ENCODE data around the gene PSMA6. TPM values are rescaled to one million over a fixed set of nuclear protein-coding genes. Genes with fewer than 3 reads are reported as not detected.

Gene PSMA6
- polyA plus RNA-seq, 2 of the 4 experiments (the other 2 are of a cell fraction), result 369 to 395 TPM

DNA sequence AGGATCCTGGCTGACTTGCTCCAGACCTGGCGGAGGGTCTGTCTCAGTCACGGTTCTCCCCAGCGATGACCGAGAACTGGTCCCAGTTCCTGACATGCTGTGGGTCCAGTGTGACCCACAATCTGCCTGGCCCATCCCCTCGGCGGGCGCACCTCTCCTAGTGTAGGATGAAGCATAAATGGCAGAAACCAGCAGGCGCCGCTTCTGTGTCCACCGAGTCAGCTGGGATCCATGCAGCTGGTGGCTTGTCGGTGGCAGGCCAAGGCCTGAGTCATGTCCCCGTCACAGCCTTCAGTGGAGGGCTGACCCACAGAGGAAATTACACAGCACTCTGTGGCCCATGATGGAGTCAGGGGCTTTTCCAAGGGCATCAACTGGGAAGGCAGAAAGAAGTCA, 73.9 kb downstream of the PSMA6 start:
- Histone ChIP-seq H3K27ac (peak overlapping the region; percentile 74 to 86), H3K4me1 (peaks cover 58% of the 10 kb centered on the region), H3K4me2 (peak overlapping the region; percentile 56), H3K4me3 (no peak overlapping the region), H3K9me3 (peaks cover 2% of the 10 kb centered on the region; the same call in 2 of the 3 replicates)
- FAIRE-seq (no peak), ATAC-seq (no peak), DNase-seq (ENCODE audit: low read depth in 1 of 2, low spot score in 1 of 2) (no peak)
- TF ChIP-seq TP53 (CRISPR knock-in tag; IDR thresholded peaks at IDR 0.05), result no peak
- CTCF ChIA-PET, result interaction anchor here (1.2 to 1.4 kb wide), 2 partner anchors 48 to 137 kb away, joined by 3 to 5 read pairs; no protein-coding TSS in a partner anchor
- POLR2A ChIA-PET, result interaction anchor here (1.2 to 1.5 kb wide), 4 partner anchors 9 to 74 kb away, joined by 3 to 7 read pairs (median 4); partner anchors contain the start of genes NFKBIA and PSMA6
- 93% methylated on average over 12 of the region's 12 CpGs for WGBS (ENCODE audit: missing lambda C conversion rate)

DNA sequence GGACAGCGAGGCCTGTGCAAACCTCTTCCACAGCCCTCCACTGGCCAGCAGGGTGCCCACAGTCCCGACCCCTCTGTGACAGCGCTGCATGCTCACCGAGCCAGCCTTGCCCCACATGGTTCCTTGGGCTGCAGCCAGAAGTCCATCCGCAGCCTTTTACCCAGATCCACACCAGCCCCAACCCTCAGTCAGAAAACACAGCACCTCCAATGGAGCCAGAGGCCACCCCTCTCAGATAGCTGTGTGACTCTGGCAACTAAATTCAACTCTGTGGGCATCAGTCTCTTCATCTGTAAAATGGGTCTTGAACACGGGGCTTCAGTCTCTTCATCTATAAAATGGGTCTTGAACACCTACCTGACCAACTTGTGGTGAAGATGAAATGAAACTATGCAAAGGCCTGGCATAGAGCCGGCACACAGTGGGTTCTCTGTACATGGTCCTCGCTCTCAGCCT, 74.4 kb downstream of the PSMA6 start:
- no peak overlapping the region for H3K4me3 ChIP-seq
- no peak for FAIRE-seq
- DNase-seq (ENCODE audit: low read depth in 1 of 2, low spot score in 1 of 2), result no peak
- H3K4me2 ChIP-seq, result no peak overlapping the region
- WGBS (ENCODE audit: missing lambda C conversion rate), result 99% methylated on average over 8 of the region's 8 CpGs
- ATAC-seq, result no peak
- H3K9me3 ChIP-seq, result peaks cover 6% of the 10 kb centered on the region; the same call in 2 of the 3 replicates
- ChIA-PET POLR2A (no interaction called here), CTCF (interaction anchor here (2.6 kb wide), 1 partner anchor 38 kb away, joined by 9 read pairs; the partner anchor contains the start of gene NFKBIA)
- peaks cover 58% of the 10 kb centered on the region for H3K4me1 ChIP-seq
- peak overlapping the region; percentile 74 to 86; a peak in 5 of 6 replicates for H3K27ac ChIP-seq
- TF ChIP-seq CHD4 (IDR thresholded peaks at IDR 0.05; ENCODE audit: borderline replicate concordance) (0 out of 2 replicates have a peak, but pooled peaks have one; percentile 34), KDM1A (IDR thresholded peaks at IDR 0.05; ENCODE audit: low read depth) (peak; percentile 62; the same call in 1 of the 2 replicates), NPAS2 (CRISPR knock-in tag; IDR thresholded peaks at IDR 0.05; ENCODE audit: borderline replicate concordance) (no peak)
- TF ChIP-seq, protein P1, sequence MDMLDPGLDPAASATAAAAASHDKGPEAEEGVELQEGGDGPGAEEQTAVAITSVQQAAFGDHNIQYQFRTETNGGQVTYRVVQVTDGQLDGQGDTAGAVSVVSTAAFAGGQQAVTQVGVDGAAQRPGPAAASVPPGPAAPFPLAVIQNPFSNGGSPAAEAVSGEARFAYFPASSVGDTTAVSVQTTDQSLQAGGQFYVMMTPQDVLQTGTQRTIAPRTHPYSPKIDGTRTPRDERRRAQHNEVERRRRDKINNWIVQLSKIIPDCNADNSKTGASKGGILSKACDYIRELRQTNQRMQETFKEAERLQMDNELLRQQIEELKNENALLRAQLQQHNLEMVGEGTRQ (IDR thresholded peaks at IDR 0.05), result no peak

DNA sequence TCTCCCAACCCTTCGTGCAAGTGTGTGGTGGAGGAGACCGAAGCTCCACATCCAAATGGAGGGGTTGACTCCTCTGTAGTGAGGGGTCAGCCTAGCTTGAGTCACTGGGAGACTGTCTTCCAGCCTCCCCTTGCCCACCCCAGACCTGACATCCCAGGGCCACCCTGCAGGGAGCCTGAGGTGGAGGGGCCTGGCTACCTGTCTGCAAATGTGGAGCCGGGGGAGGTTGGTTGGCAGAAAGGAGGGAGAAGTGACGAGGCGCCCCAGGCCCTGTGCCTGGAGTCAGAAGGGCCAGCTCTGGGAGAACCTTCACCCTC, 74.8 kb downstream of the PSMA6 start:
- H3K9me3 ChIP-seq, result peaks cover 7% of the 10 kb centered on the region; the same call in 2 of the 3 replicates
- 98% methylated on average over 5 of the region's 5 CpGs for WGBS (ENCODE audit: missing lambda C conversion rate)
- DNase-seq (ENCODE audit: low read depth in 1 of 2, low spot score in 1 of 2) (no peak), ATAC-seq (no peak), FAIRE-seq (no peak)
- TF ChIP-seq CHD4 (IDR thresholded peaks at IDR 0.05; ENCODE audit: borderline replicate concordance) (no peak), ESRRA (IDR thresholded peaks at IDR 0.05; ENCODE audit: borderline replicate concordance, low read length) (no peak), EP300 (IDR thresholded peaks at IDR 0.05) (no peak), TP53 (CRISPR knock-in tag; IDR thresholded peaks at IDR 0.05) (no peak), ZFP36 (IDR thresholded peaks at IDR 0.05; ENCODE audit: borderline replicate concordance, partially characterized antibody) (no peak), PHF8 (IDR thresholded peaks at IDR 0.05; ENCODE audit: borderline replicate concordance, low read depth) (no peak), CBX2 (IDR thresholded peaks at IDR 0.05; ENCODE audit: borderline replicate concordance, low read depth) (no peak), RARB (CRISPR knock-in tag; IDR thresholded peaks at IDR 0.05) (no peak), POLR2AphosphoS2 (conservative IDR thresholded peaks at IDR 0.05; ENCODE audit: low read length) (no peak), RAD21 (conservative IDR thresholded peaks at IDR 0.05 in 1 of 2, IDR thresholded peaks at IDR 0.05 in 1 of 2) (no peak), HOXB13 (CRISPR knock-in tag; IDR thresholded peaks at IDR 0.05; ENCODE audit: low read depth) (no peak)
- TF ChIP-seq, protein P2, sequence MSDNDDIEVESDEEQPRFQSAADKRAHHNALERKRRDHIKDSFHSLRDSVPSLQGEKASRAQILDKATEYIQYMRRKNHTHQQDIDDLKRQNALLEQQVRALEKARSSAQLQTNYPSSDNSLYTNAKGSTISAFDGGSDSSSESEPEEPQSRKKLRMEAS (IDR thresholded peaks at IDR 0.05), result no peak
- TF ChIP-seq, protein P3, sequence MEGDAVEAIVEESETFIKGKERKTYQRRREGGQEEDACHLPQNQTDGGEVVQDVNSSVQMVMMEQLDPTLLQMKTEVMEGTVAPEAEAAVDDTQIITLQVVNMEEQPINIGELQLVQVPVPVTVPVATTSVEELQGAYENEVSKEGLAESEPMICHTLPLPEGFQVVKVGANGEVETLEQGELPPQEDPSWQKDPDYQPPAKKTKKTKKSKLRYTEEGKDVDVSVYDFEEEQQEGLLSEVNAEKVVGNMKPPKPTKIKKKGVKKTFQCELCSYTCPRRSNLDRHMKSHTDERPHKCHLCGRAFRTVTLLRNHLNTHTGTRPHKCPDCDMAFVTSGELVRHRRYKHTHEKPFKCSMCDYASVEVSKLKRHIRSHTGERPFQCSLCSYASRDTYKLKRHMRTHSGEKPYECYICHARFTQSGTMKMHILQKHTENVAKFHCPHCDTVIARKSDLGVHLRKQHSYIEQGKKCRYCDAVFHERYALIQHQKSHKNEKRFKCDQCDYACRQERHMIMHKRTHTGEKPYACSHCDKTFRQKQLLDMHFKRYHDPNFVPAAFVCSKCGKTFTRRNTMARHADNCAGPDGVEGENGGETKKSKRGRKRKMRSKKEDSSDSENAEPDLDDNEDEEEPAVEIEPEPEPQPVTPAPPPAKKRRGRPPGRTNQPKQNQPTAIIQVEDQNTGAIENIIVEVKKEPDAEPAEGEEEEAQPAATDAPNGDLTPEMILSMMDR (IDR thresholded peaks at IDR 0.05), result no peak
- TF ChIP-seq, protein P4, sequence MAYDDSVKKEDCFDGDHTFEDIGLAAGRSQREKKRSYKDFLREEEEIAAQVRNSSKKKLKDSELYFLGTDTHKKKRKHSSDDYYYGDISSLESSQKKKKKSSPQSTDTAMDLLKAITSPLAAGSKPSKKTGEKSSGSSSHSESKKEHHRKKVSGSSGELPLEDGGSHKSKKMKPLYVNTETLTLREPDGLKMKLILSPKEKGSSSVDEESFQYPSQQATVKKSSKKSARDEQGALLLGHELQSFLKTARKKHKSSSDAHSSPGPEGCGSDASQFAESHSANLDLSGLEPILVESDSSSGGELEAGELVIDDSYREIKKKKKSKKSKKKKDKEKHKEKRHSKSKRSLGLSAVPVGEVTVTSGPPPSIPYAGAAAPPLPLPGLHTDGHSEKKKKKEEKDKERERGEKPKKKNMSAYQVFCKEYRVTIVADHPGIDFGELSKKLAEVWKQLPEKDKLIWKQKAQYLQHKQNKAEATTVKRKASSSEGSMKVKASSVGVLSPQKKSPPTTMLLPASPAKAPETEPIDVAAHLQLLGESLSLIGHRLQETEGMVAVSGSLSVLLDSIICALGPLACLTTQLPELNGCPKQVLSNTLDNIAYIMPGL (CRISPR knock-in tag; IDR thresholded peaks at IDR 0.05; ENCODE audit: borderline replicate concordance), result no peak
- TF ChIP-seq, protein P5, sequence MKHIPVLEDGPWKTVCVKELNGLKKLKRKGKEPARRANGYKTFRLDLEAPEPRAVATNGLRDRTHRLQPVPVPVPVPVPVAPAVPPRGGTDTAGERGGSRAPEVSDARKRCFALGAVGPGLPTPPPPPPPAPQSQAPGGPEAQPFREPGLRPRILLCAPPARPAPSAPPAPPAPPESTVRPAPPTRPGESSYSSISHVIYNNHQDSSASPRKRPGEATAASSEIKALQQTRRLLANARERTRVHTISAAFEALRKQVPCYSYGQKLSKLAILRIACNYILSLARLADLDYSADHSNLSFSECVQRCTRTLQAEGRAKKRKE (CRISPR knock-in tag; IDR thresholded peaks at IDR 0.05; ENCODE audit: low read depth), result no peak
- TF ChIP-seq, protein P6, sequence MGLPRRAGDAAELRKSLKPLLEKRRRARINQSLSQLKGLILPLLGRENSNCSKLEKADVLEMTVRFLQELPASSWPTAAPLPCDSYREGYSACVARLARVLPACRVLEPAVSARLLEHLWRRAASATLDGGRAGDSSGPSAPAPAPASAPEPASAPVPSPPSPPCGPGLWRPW (IDR thresholded peaks at IDR 0.05), result no peak
- peak overlapping the region; percentile 74 to 86; a peak in 5 of 6 replicates for H3K27ac ChIP-seq
- 0 out of 3 replicates have a peak overlapping the region, but pooled peaks have one; percentile 7 for H3K4me2 ChIP-seq
- CTCF ChIA-PET, result interaction anchor here (2.6 kb wide), 1 partner anchor 37 kb away, joined by 9 read pairs; the partner anchor contains the start of gene NFKBIA
- POLR2A ChIA-PET, result interaction anchor here (1.4 kb wide), 1 partner anchor 37 kb away, joined by 3 read pairs; no protein-coding TSS in a partner anchor
- peaks cover 58% of the 10 kb centered on the region for H3K4me1 ChIP-seq
- H3K4me3 ChIP-seq, result no peak overlapping the region

All from A549 (cell line).